HepG2 (cell line): ENCODE measurements around the gene IDS. TPM values are rescaled to one million over a fixed set of nuclear protein-coding genes. Genes with fewer than 3 reads are reported as not detected.

Source experiments
- ATF7 ChIP-seq, 2 experiments: fragments of 450-650 bp in 1 of 2; sonication (generic) in 1 of 2; formaldehyde crosslinking in 1 of 2; IDR thresholded peaks; 2 replicates each; pipeline versions ENCODE4 v1.4.0 to v1.6.1; 2016 to 2020; ENCODE audit warnings: antibody characterized with exemption in 1 of 2, mild to moderate bottlenecking in 1 of 2, missing genetic modification reagents in 1 of 2
- FOXP4 ChIP-seq: sonication (generic); formaldehyde crosslinking; IDR thresholded peaks from 2 replicates; pipeline ENCODE4 v1.4.0; 2020; ENCODE audit warnings: missing genetic modification reagents
- GMEB1 ChIP-seq: sonication (generic); formaldehyde crosslinking; IDR thresholded peaks from 2 replicates; pipeline ENCODE4 v1.5.1; 2020; ENCODE audit warnings: missing genetic modification reagents, mild to moderate bottlenecking, borderline replicate concordance
- HDAC1 ChIP-seq: sonication (generic); formaldehyde crosslinking; IDR thresholded peaks from 2 replicates; pipeline ENCODE4 v1.5.1; 2020; ENCODE audit warnings: mild to moderate bottlenecking, missing genetic modification reagents
- KDM5A ChIP-seq: fragments of 200-600 bp; sonication (generic); IDR thresholded peaks from 2 replicates; pipeline ENCODE4 v1.7.0; 2018; ENCODE audit warnings: antibody characterized with exemption, mild to moderate bottlenecking, low read length, borderline replicate concordance
- KLF16 ChIP-seq, 2 experiments: sonication (generic) in 1 of 2; formaldehyde crosslinking in 1 of 2; IDR thresholded peaks; 2 replicates each; pipeline versions ENCODE4 v1.6.1 to v1.8.0; 2016 to 2023; ENCODE audit warnings: missing genetic modification reagents in 2 of 2, missing compliant biosample characterization in 1 of 2
- MEIS2 ChIP-seq: sonication (generic); formaldehyde crosslinking; IDR thresholded peaks from 2 replicates; pipeline ENCODE4 v1.9.0; 2021; ENCODE audit warnings: mild to moderate bottlenecking, missing genetic modification reagents
- MTF1 ChIP-seq: sonication (generic); formaldehyde crosslinking; IDR thresholded peaks from 2 replicates; pipeline ENCODE4 v1.5.0; 2020; ENCODE audit warnings: missing genetic modification reagents
- NR2C2 ChIP-seq: sonication (generic); formaldehyde crosslinking; IDR thresholded peaks from 2 replicates; pipeline ENCODE4 v1.4.0; 2020; ENCODE audit warnings: missing genetic modification reagents, mild to moderate bottlenecking, moderate library complexity, borderline replicate concordance
- PHF8 ChIP-seq: sonication (generic); formaldehyde crosslinking; IDR thresholded peaks from 2 replicates; pipeline ENCODE4 v1.5.0; 2020; ENCODE audit warnings: missing genetic modification reagents
- POLR2G ChIP-seq: fragments of 200-400 bp; formaldehyde crosslinking; IDR thresholded peaks from 2 replicates; pipeline ENCODE4 v1.6.1; 2018; ENCODE audit warnings: mild to moderate bottlenecking, low read depth, low read length, moderate library complexity
- RFX1 ChIP-seq: fragments of 450-650 bp; IDR thresholded peaks from 2 replicates; pipeline ENCODE4 v1.6.1; 2017
- RNF2 ChIP-seq: fragments of 450-650 bp; conservative IDR thresholded peaks from 2 replicates; pipeline ENCODE4 v1.6.1; 2016; ENCODE audit warnings: low read depth
- ZC3H4 ChIP-seq: sonication (generic); formaldehyde crosslinking; IDR thresholded peaks from 2 replicates; pipeline ENCODE4 v1.4.0; 2020; ENCODE audit warnings: missing genetic modification reagents, borderline replicate concordance
- ZFP91 ChIP-seq: sonication (generic); formaldehyde crosslinking; IDR thresholded peaks from 2 replicates; pipeline ENCODE4 v1.9.0; 2022; ENCODE audit warnings: missing genetic modification reagents, mild to moderate bottlenecking, borderline replicate concordance
- ZNF563 ChIP-seq: sonication (generic); formaldehyde crosslinking; IDR thresholded peaks from 2 replicates; pipeline ENCODE4 v1.8.0; 2022; ENCODE audit warnings: mild to moderate bottlenecking, moderate library complexity, missing genetic modification reagents
- ZNF570 ChIP-seq: sonication (generic); formaldehyde crosslinking; IDR thresholded peaks from 2 replicates; pipeline ENCODE4 v1.4.0; 2020; ENCODE audit warnings: mild to moderate bottlenecking, missing genetic modification reagents, borderline replicate concordance
- ZNF574 ChIP-seq: sonication (generic); formaldehyde crosslinking; IDR thresholded peaks from 2 replicates; pipeline ENCODE4 v1.4.0; 2020; ENCODE audit warnings: missing genetic modification reagents
- polyA plus RNA-seq, 8 experiments: library from polyadenylated mRNA; depleted of rRNA in 3 of 8; stranded (reverse) in 7 of 8; unstranded in 1 of 8; fragments of >200 nt; fragmentation: Illumina TruSeq in 4 of 8; extraction: Trizol in 4 of 8; gene quantifications; 2 replicates each; pipeline versions ENCODE4 v1.2.1 to v1.2.3, GENCODE V29; 2011 to 2016; ENCODE audit warnings: low read depth in 4 of 8, missing spikeins in 1 of 8, mixed read lengths in 1 of 8; ENCODE audit not compliant: insufficient read depth in 1 of 8
- total RNA-seq, 5 experiments: library from RNA; depleted of rRNA; stranded (reverse); fragments of >200 nt; fragmentation: Illumina TruSeq; extraction: Trizol; gene quantifications; 2 replicates each; pipeline ENCODE4 v1.2.3, GENCODE V29; 2016; ENCODE audit warnings: low read depth in 1 of 5

Gene IDS
- total and polyA plus RNA-seq, 2 of the 13 experiments (the other 11 are each of a cell fraction or from before 2014, with no cell fraction given): 2.2 to 11.9 TPM

GRCh38 chrX:149540621-149541520 lies 35.8 kb upstream of the IDS start, which contains the start of gene EOLA1 (continued):
- TF ChIP-seq ZNF574 (CRISPR knock-in tag) (0 out of 2 replicates have a peak, but pooled peaks have one; percentile 37), ZNF563 (CRISPR knock-in tag) (no peak), HDAC1 (CRISPR knock-in tag) (peak; percentile 72), RFX1 (peak; percentile 79; the same call in 1 of the 2 replicates), KLF16 (CRISPR knock-in tag; IDR thresholded peaks at IDR 0.05) (0 out of 4 replicates have a peak, but pooled peaks of 1 of the 2 experiments have one; percentile 20), RNF2 (0 out of 2 replicates have a peak, but pooled peaks have one; percentile 27), KDM5A (peak; percentile 42; the same call in 1 of the 2 replicates), FOXP4 (peak; percentile 37; the same call in 1 of the 2 replicates), POLR2G (0 out of 2 replicates have a peak, but pooled peaks have one; percentile 34), MEIS2 (CRISPR knock-in tag) (0 out of 2 replicates have a peak, but pooled peaks have one; percentile 50), NR2C2 (CRISPR knock-in tag) (peak; percentile 30; the same call in 1 of the 2 replicates), GMEB1 (peak; percentile 100), PHF8 (CRISPR knock-in tag) (peak; percentile 61), ATF7 (IDR thresholded peaks at IDR 0.05) (no peak), ATF7 (CRISPR knock-in tag; IDR thresholded peaks at IDR 0.05) (peak; percentile 55; the same call in 1 of the 2 replicates), MTF1 (CRISPR knock-in tag) (no peak), ZNF570 (no peak), ZFP91 (CRISPR knock-in tag) (peak; percentile 53), ZC3H4 (CRISPR knock-in tag) (no peak)
